ENCODE data around the gene DEGS2. TPM values are rescaled to one million over a fixed set of nuclear protein-coding genes. Genes with fewer than 3 reads are reported as not detected.
A peak's percentile ranks its signal among the peaks of the same experiment; 100 is the strongest.

DEGS2 gene
- total RNA-seq, 1 donor from 2014 or later, result not detected

GRCh38 chr14:100143523-100143922, 15.9 kb downstream of the DEGS2 start:
- Mint-ChIP-seq H3K4me3 (no peak overlapping the region), H3K36me3 (ENCODE audit: low read depth) (no peaks in the 10 kb centered on the region), H3K9me3 (no peaks in the 10 kb centered on the region), H3K27me3 (ENCODE audit: low read depth) (no peaks in the 10 kb centered on the region), H3K4me1 (peaks cover 8% of the 10 kb centered on the region), H3K27ac (ENCODE audit: unreplicated experiment) (no peak overlapping the region)
- no peak for DNase-seq (ENCODE audit: low read depth, low spot score)
- no peak for TF ChIP-seq CTCF (conservative IDR thresholded peaks at IDR 0.05)

- DNase-seq (ENCODE audit: low read depth, low spot score), result no peak
- Mint-ChIP-seq H3K4me1 (peaks cover 8% of the 10 kb centered on the region), H3K27me3 (ENCODE audit: low read depth) (no peaks in the 10 kb centered on the region), H3K36me3 (ENCODE audit: low read depth) (peaks cover 2% of the 10 kb centered on the region), H3K27ac (ENCODE audit: unreplicated experiment) (peak overlapping the region; percentile 57), H3K4me3 (no peak overlapping the region), H3K9me3 (no peaks in the 10 kb centered on the region)
- TF ChIP-seq CTCF (conservative IDR thresholded peaks at IDR 0.05), result no peak
These were observed 17.1 kb downstream of the DEGS2 start for GRCh38 chr14:100142073-100143040.

- peaks cover 2% of the 10 kb centered on the region for H3K36me3 Mint-ChIP-seq (ENCODE audit: low read depth)
- no peak overlapping the region for H3K27ac Mint-ChIP-seq (ENCODE audit: unreplicated experiment)
These were observed 18.3 kb downstream of the DEGS2 start for GRCh38 chr14:100141098-100141497.

GRCh38 chr14:100140452-100141078, 18.9 kb downstream of the DEGS2 start:
- no peaks in the 10 kb centered on the region for H3K27me3 Mint-ChIP-seq (ENCODE audit: low read depth)
- H3K4me1 Mint-ChIP-seq, result peaks cover 8% of the 10 kb centered on the region
- peak overlapping the region; percentile 78 for H3K27ac Mint-ChIP-seq (ENCODE audit: unreplicated experiment)
- peak; percentile 36 for DNase-seq (ENCODE audit: low read depth, low spot score)
- no peaks in the 10 kb centered on the region for H3K9me3 Mint-ChIP-seq
- peaks cover 2% of the 10 kb centered on the region for H3K36me3 Mint-ChIP-seq (ENCODE audit: low read depth)
- H3K4me3 Mint-ChIP-seq, result peak overlapping the region; percentile 27
- TF ChIP-seq CTCF (conservative IDR thresholded peaks at IDR 0.05), result peak; percentile 44

More at GRCh38 chr14:100141098-100141497, 18.3 kb downstream of the DEGS2 start:
- Mint-ChIP-seq H3K4me3 (no peak overlapping the region), H3K9me3 (no peaks in the 10 kb centered on the region), H3K27me3 (ENCODE audit: low read depth) (no peaks in the 10 kb centered on the region), H3K4me1 (peaks cover 8% of the 10 kb centered on the region)
- DNase-seq (ENCODE audit: low read depth, low spot score), result no peak
- TF ChIP-seq CTCF (conservative IDR thresholded peaks at IDR 0.05), result no peak

GRCh38 chr14:100138955-100139354, 20.5 kb downstream of the DEGS2 start:
- no peak for DNase-seq (ENCODE audit: low read depth, low spot score)
- Mint-ChIP-seq H3K27ac (ENCODE audit: unreplicated experiment) (no peak overlapping the region), H3K4me3 (no peak overlapping the region), H3K36me3 (ENCODE audit: low read depth) (peaks cover 2% of the 10 kb centered on the region), H3K4me1 (peaks cover 8% of the 10 kb centered on the region), H3K9me3 (no peaks in the 10 kb centered on the region), H3K27me3 (ENCODE audit: low read depth) (no peaks in the 10 kb centered on the region)
- TF ChIP-seq CTCF (conservative IDR thresholded peaks at IDR 0.05), result no peak
